ENCODE results near the gene BHLHE41.

The BHLHE41 gene

GRCh38 chr12:26114720-26115401 lies 10.0 kb downstream of the BHLHE41 start:
- no peak for DNase-seq (ENCODE audit: extremely low read depth in 1 of 2, low read depth in 1 of 2)

DNA sequence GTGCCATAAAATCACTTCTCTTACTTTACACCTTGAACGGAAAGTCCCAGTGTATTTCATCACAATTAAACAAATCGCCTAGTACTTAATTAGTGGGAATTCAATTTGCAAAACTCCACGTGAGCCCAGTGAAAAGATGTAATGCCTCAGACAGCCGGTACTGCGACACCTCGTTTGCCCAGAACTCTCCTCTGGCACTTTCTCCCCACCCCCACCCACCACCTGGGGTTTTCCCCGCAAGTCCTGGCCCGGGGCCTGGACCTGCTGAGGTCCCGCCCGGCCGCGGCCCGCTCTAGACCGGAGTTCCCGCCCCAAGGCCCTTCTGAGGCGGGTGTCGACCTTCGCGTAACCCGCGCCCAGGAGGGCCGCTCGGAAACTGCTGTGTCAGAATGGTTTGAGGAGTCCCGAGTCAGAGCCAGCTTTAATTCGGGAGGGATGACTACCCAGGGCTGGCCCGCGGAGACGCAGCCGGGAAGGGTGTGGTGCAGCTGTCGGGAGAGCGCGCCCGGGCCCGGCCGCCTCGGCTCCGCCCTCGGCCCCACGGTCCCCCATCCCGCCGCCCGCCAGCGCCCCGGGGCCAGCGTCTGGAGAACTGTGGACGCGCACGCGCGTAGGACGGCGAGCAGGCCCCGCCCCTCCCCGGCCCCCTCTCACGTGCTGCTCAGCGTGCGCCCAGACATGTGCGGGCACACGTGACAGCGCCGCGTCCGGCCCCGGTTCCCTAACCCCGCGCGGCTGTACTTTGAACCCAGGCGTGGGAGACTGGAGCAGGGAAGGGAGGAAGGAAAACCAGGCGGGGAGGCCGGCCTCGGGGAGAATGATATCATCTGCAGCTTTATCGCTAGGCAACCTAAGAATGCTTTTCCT lies 10.8 kb downstream of the BHLHE41 start:
- peak in 1 of 2 donors; percentile 51 for DNase-seq (ENCODE audit: extremely low read depth in 1 of 2, low read depth in 1 of 2)

DNA sequence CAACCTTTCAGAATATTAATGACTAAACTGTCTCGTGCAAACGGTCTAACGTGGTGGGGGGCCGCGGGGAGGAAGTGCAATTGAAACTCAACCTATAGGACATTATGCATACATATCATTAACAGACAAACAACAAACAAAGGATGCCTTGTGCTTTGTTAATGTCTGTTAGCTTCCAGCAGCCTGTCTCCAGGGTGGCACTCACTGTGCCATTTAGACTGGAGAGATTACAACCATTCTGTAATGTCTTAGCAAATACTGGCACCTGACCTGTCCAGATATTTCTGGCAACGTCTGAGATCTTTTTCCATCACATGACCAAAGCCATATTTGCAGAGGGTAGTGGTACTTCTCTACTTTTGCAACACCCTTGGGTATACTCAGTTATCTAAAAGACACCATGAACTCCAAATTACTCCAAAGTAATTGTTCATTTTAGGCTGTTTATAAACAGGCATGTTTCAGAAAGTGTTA lies 11.6 kb downstream of the BHLHE41 start:
- DNase-seq (ENCODE audit: extremely low read depth in 1 of 2, low read depth in 1 of 2), result no peak

- no peak for DNase-seq (ENCODE audit: extremely low read depth in 1 of 2, low read depth in 1 of 2)
These were observed 12.1 kb downstream of the BHLHE41 start for GRCh38 chr12:26112703-26113147.

GRCh38 chr12:26112232-26112631 lies 12.6 kb downstream of the BHLHE41 start:
- no peak for DNase-seq (ENCODE audit: extremely low read depth in 1 of 2, low read depth in 1 of 2)

DNA sequence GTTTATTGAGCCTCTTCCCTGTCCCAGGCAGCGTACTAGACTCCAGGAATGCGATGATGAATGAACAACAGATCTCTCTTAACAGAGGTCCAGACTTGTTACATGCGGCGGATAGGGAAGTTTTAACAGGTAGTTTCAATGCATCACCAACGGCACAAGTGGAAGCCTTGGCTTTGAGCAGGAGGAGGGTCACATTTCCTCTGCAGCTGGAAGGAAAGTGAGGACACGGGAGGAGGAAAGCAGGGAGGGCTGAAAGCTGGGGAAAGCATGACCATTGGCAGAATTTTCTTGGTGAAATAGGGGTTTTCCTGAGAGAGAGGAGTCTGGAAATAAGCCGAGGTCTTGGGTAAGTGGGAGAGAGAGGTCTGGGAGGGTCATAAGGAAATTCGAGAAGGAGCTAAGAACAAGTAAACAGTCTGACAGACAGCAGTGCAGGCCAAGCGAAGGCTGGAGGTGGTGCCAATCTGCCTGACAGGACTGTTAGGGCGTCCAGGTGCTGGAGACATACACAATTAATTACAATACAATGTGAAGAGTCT lies 15.4 kb downstream of the BHLHE41 start:
- DNase-seq (ENCODE audit: extremely low read depth in 1 of 2, low read depth in 1 of 2), result no peak

DNA sequence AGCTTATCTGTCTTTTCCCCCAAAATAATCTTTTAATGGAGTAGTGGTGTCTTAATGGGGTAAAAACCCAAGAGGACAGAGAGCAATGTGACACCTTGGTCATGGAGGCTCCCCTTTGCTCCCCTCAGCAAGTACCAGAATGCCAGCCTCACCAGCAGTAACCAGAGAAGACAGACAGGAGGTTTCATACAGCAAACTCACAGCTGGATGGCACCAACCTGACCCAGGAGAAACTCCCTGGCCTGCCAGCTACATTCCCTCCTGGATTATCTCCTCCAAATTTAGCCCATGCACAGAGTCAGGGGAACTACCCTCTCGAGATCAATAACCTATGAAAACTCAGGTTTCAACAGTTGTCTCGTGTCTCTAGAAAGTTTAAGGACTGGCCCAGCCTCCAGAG lies 15.9 kb downstream of the BHLHE41 start:
- DNase-seq (ENCODE audit: extremely low read depth in 1 of 2, low read depth in 1 of 2), result no peak

GRCh38 chr12:26106347-26106746 lies 18.5 kb downstream of the BHLHE41 start:
- no peak for DNase-seq (ENCODE audit: extremely low read depth in 1 of 2, low read depth in 1 of 2)

- no peak for DNase-seq (ENCODE audit: extremely low read depth in 1 of 2, low read depth in 1 of 2)
These were observed 21.9 kb downstream of the BHLHE41 start for GRCh38 chr12:26102953-26103352.

DNA sequence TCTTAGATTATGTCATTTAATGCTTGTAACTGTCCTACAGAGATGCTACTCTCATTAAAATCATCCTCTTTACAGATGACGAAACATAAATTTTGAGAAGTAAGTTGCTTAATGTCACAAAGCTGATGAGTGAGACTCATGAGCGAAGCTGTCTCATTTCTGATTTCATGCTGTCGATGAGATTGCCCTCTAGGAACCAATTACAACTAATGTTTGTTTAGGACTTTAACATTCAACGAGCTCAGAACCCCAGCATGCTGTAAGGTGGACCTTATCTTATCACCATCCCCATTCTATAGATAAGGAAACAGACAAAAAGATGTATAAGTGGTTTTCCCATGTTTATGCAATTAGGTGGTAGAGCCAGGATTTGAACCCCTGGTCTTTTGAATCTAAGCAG lies 23.1 kb downstream of the BHLHE41 start:
- DNase-seq (ENCODE audit: extremely low read depth in 1 of 2, low read depth in 1 of 2), result no peak

DNA sequence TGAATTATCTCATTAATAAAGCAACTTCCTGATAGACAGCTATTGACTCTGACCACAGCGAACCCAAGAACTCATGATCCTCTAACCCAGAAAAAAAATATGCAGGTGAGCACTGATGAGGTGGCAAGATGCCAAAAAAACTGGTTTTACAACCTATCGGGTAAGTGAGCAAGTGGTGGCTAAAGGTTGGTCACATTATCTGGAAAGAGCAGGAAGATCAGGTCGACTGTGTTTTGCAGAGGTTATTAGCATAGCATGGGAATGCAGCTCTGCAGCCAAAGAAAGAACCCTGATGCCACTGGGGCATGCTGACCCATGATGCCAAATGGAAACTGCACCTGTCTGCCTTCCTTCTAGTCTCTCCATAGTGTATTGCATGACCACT lies 23.5 kb downstream of the BHLHE41 start:
- no peak for DNase-seq (ENCODE audit: extremely low read depth in 1 of 2, low read depth in 1 of 2)

DNA sequence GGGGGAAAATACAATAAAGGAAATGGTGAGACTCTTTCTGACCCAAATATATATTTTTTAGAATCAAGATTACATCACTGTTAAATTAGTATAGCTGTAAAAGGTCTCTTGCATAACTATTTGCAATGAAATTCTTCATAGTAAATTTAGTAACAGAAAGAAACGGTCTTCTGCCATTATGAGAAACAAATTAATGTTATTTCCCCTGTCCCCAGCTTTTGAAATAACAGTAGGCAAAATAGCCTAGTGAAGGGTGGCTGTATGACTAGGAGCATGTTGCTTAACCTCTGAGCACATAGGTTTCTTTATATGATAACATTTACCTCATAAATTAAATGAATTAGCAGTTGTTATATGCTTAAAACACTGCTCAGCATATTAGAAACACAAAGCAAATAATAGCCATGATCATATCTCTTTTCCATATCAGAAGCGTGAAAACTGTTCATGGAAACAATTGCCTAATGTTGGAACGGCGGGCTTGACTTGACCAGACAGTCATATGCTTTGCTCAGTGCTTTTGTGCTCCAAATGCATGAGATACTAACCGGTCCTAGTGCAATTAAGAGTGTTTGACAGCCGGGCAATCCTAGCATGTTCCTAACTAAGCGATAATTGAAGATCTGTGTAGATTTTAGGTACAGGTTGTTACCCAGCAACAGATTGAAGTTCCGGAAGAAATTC lies 24.0 kb downstream of the BHLHE41 start:
- no peak for DNase-seq (ENCODE audit: extremely low read depth in 1 of 2, low read depth in 1 of 2)

- DNase-seq (ENCODE audit: extremely low read depth in 1 of 2, low read depth in 1 of 2), result peak in 1 of 2 donors; percentile 27
These were observed 27.6 kb downstream of the BHLHE41 start for GRCh38 chr12:26097046-26097878.

DNA sequence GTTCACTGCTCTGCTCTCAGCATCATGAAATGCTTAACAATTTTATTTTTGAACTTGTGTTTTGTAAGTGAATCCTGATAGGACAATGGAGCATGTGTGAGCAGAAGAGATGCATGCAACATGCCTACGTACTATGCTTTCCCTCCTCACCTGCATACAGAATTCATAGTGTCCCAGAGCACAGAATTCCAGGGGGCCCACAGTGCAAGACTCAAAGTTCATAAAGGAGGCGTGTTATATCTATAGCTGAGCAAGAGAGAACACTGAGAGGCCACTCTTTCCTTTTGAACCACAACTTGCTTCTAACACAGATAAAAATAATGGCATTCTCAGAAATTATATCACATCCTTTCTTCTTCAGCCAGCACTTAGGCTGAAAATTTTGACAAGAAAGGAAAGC lies 28.8 kb downstream of the BHLHE41 start:
- DNase-seq (ENCODE audit: extremely low read depth in 1 of 2, low read depth in 1 of 2), result no peak

- no peak for DNase-seq (ENCODE audit: extremely low read depth in 1 of 2, low read depth in 1 of 2)
These were observed 29.7 kb downstream of the BHLHE41 start for GRCh38 chr12:26095186-26095585.

- no peak for DNase-seq (ENCODE audit: extremely low read depth in 1 of 2, low read depth in 1 of 2)
These were observed 32.3 kb downstream of the BHLHE41 start for GRCh38 chr12:26092346-26093105.

- no peak for DNase-seq (ENCODE audit: extremely low read depth in 1 of 2, low read depth in 1 of 2)
These were observed 33.0 kb downstream of the BHLHE41 start for GRCh38 chr12:26091822-26092221.

- DNase-seq (ENCODE audit: extremely low read depth in 1 of 2, low read depth in 1 of 2), result no peak
These were observed 33.9 kb downstream of the BHLHE41 start for GRCh38 chr12:26090836-26091510.

DNA sequence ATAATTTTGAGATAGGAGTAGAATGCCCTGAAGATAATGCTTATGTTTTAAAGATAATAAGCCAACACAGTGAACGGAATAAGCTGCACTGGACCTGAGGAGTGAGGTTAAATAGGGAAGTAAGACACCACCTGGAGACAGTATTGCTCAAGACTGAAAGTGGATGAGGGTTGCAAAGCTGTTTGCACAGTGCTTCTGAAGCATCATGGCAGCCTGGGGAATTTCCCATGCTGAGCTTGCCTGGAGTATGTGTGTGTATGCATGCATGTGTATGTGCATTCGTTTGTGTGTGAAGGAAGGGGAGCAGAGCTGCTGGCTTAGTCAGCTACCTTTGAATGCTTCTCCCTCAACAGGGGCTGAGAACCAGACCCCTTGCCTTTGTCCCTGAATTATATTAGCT lies 35.8 kb downstream of the BHLHE41 start:
- no peak for DNase-seq (ENCODE audit: extremely low read depth in 1 of 2, low read depth in 1 of 2)
